Stomach (tissue), 4 donors: Measurements from ENCODE around the gene IST1.

Experiments used
- CTCF ChIP-seq, 7 experiments: fragments of 450-650 bp in 4 of 7; fragments of 200-600 bp in 3 of 7; sonication (generic) in 3 of 7; IDR thresholded peaks; one replicate each; pipeline ENCODE4 v1.5.1; 2016 to 2019; ENCODE audit warnings: antibody characterized with exemption in 7 of 7, control low read depth in 2 of 7, mild to moderate bottlenecking in 1 of 7
- EP300 ChIP-seq: sonication (generic); formaldehyde crosslinking; IDR thresholded peaks from one replicate; pipeline ENCODE4 v1.6.1; 2017; ENCODE audit warnings: antibody characterized with exemption
- POLR2A ChIP-seq, 4 donors: fragments of 450-650 bp; IDR thresholded peaks; one replicate each; pipeline ENCODE4 v1.6.1; 2016; ENCODE audit warnings: antibody characterized with exemption in 4 of 4, control low read depth in 2 of 4, mild to moderate bottlenecking in 1 of 4, moderate library complexity in 1 of 4
- POLR2AphosphoS5 ChIP-seq, 3 donors: sonication (generic); formaldehyde crosslinking; IDR thresholded peaks; one replicate each; pipeline ENCODE4 v1.6.1; 2016; ENCODE audit warnings: antibody characterized with exemption in 3 of 3

GRCh38 chr16:71931001-71931400 lies 35.7 kb downstream of the IST1 start:
- TF ChIP-seq CTCF (IDR thresholded peaks at IDR 0.05), result no peak
- no peak for TF ChIP-seq POLR2A (IDR thresholded peaks at IDR 0.05)
- TF ChIP-seq POLR2AphosphoS5 (IDR thresholded peaks at IDR 0.05), result no peak
- no peak for TF ChIP-seq EP300
